ENCODE measurements around the gene SKIDA1. TPM values are rescaled to one million over a fixed set of nuclear protein-coding genes. Genes with fewer than 3 reads are reported as not detected.
A peak's percentile ranks its signal among the peaks of the same experiment; 100 is the strongest.
"Not testable (repeated sequence)": the region's sequence is repeated elsewhere in the genome, so short reads cannot be mapped to it uniquely, and the experiment has no call there.

The SKIDA1 gene
- under 1 TPM; 0.26 to 0.29 TPM for total RNA-seq

- Mint-ChIP-seq H3K27ac (peak within 1 kb of the TSS; percentile 96), H3K27me3 (peaks cover 31% of the 10 kb centered on the region), H3K4me3 (peak within 1 kb of the TSS; percentile 84), H3K4me1 (peaks cover 27% of the 10 kb centered on the region), H3K36me3 (no peaks in the 10 kb centered on the region), H3K9me3 (ENCODE audit: low read depth) (no peaks in the 10 kb centered on the region)
- DNase-seq (peak; percentile 77), ATAC-seq (peak; percentile 78)
- CTCF ChIA-PET: interaction anchor here (1.0 to 1.5 kb wide), 4 partner anchors 9 to 907 kb away, joined by 3 to 4 read pairs (median 3); no protein-coding TSS in a partner anchor
Observed at GRCh38 chr10:21525367-21526187, at the start of gene SKIDA1. Gene SKIDA1, minus strand, starts transcription at chr10:21525682. Its CDS starts 7,860 bp downstream, at chr10:21517822.

GRCh38 chr10:21574514-21574913, 49.0 kb upstream of the SKIDA1 start:
- Mint-ChIP-seq H3K36me3 (peaks cover 45% of the 10 kb centered on the region), H3K4me1 (peaks cover 36% of the 10 kb centered on the region)
- CTCF ChIA-PET: interaction anchor here (1.3 kb wide), 1 partner anchor 13 kb away, joined by 3 read pairs; no protein-coding TSS in a partner anchor
- not testable (repeated sequence) for ATAC-seq; H3K9me3 Mint-ChIP-seq (ENCODE audit: low read depth); H3K4me3 Mint-ChIP-seq; DNase-seq; H3K27ac Mint-ChIP-seq; H3K27me3 Mint-ChIP-seq

DNA sequence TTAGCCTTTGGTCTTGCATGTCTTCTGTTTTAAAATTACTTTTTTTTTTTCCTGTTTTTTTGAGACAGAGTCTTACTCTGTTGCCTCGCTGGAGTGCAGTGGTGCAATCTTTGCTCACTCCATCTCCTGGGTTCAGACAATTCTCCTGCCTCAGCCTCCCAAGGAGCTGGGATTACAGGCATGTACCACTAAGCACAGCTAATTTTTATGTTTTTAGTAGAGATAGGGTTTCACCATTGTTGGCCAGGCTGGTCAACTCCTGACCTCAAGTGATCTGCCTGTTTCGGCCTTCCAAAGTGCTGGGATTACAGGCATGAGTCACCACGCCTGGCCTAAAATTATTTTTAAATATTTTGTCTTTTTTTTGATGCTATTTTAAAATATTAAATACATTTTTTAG, 47.1 kb upstream of the SKIDA1 start:
- Mint-ChIP-seq H3K36me3 (peaks cover 45% of the 10 kb centered on the region), H3K27me3 (no peaks in the 10 kb centered on the region), H3K9me3 (ENCODE audit: low read depth) (peaks cover 2% of the 10 kb centered on the region), H3K27ac (no peak overlapping the region), H3K4me3 (no peak overlapping the region), H3K4me1 (peaks cover 31% of the 10 kb centered on the region)
- DNase-seq (no peak), ATAC-seq (no peak)
- CTCF ChIA-PET: no interaction called here

GRCh38 chr10:21570761-21571521, 45.5 kb upstream of the SKIDA1 start:
- peaks cover 2% of the 10 kb centered on the region for H3K9me3 Mint-ChIP-seq (ENCODE audit: low read depth)
- H3K4me1 Mint-ChIP-seq: peaks cover 35% of the 10 kb centered on the region
- ATAC-seq (no peak), DNase-seq (no peak)
- H3K27ac Mint-ChIP-seq: peak overlapping the region; percentile 29
- H3K27me3 Mint-ChIP-seq: no peaks in the 10 kb centered on the region
- H3K36me3 Mint-ChIP-seq: peaks cover 45% of the 10 kb centered on the region
- CTCF ChIA-PET: interaction anchor here (0.9 kb wide), 1 partner anchor 160 kb away, joined by 3 read pairs; no protein-coding TSS in a partner anchor
- no peak overlapping the region for H3K4me3 Mint-ChIP-seq

GRCh38 chr10:21558984-21559383, 33.5 kb upstream of the SKIDA1 start:
- Mint-ChIP-seq H3K27ac (peak overlapping the region; percentile 35), H3K36me3 (peaks cover 49% of the 10 kb centered on the region)
- H3K27me3 Mint-ChIP-seq; H3K4me1 Mint-ChIP-seq; CTCF ChIA-PET; H3K4me3 Mint-ChIP-seq; ATAC-seq; H3K9me3 Mint-ChIP-seq (ENCODE audit: low read depth); DNase-seq: not testable (repeated sequence)

DNA sequence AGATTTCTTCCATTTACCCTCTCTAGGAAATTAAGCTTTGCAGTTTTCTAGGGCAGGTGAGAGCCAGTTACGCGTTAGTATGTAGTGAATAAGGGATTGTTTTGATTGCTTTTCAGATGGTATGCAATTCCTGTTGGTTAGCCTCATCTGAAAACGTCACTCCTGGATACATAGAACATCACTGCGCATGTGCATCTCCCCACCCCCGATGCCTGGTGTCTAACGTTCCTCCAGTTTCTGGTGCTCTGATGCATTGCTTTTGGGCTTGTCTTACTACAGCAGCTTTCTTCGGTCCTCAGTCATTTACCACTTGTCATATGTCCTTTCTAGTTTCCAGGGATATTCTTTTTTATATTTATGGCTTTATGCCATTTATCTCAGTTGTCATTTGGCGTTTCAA, 31.0 kb upstream of the SKIDA1 start:
- DNase-seq (no peak), ATAC-seq (no peak)
- Mint-ChIP-seq H3K27ac (no peak overlapping the region), H3K9me3 (ENCODE audit: low read depth) (no peaks in the 10 kb centered on the region), H3K27me3 (no peaks in the 10 kb centered on the region), H3K4me1 (peaks cover 2% of the 10 kb centered on the region), H3K36me3 (peaks cover 55% of the 10 kb centered on the region), H3K4me3 (no peak overlapping the region)
- CTCF ChIA-PET: no interaction called here

GRCh38 chr10:21552638-21553037, 27.2 kb upstream of the SKIDA1 start:
- H3K27ac Mint-ChIP-seq: no peak overlapping the region
- CTCF ChIA-PET: interaction anchor here (1.2 kb wide), 1 partner anchor 20 kb away, joined by 3 read pairs; no protein-coding TSS in a partner anchor
- no peaks in the 10 kb centered on the region for H3K9me3 Mint-ChIP-seq (ENCODE audit: low read depth)
- no peak for DNase-seq
- H3K4me3 Mint-ChIP-seq: no peak overlapping the region
- no peaks in the 10 kb centered on the region for H3K27me3 Mint-ChIP-seq
- peaks cover 49% of the 10 kb centered on the region for H3K36me3 Mint-ChIP-seq
- ATAC-seq: no peak
- peaks cover 2% of the 10 kb centered on the region for H3K4me1 Mint-ChIP-seq

DNA sequence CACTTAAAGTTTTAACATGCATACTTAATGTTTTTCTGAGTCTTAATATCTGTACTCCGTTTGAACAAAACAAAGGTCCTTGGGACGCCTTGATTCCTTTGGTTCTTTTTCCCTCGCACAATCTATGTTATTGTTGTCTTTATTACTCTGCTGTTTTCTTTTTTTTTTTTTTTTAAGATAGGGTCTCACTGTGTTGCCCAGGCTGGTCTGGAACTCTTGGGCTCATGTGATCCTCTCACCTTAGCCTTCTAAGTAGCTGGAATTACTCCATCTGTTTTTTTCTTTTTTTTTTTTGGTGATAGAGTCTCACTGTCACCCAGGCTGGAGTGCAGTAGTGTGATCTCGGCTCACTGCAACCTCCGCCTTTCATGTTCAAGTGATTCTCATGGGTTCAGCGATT, 21.8 kb upstream of the SKIDA1 start:
- CTCF ChIA-PET: no interaction called here
- H3K27me3 Mint-ChIP-seq: no peaks in the 10 kb centered on the region
- H3K4me3 Mint-ChIP-seq: no peak overlapping the region
- DNase-seq (no peak), ATAC-seq (no peak)
- H3K27ac Mint-ChIP-seq: no peak overlapping the region
- H3K4me1 Mint-ChIP-seq: peaks cover 5% of the 10 kb centered on the region
- peaks cover 53% of the 10 kb centered on the region for H3K36me3 Mint-ChIP-seq
- H3K9me3 Mint-ChIP-seq (ENCODE audit: low read depth): no peaks in the 10 kb centered on the region

DNA sequence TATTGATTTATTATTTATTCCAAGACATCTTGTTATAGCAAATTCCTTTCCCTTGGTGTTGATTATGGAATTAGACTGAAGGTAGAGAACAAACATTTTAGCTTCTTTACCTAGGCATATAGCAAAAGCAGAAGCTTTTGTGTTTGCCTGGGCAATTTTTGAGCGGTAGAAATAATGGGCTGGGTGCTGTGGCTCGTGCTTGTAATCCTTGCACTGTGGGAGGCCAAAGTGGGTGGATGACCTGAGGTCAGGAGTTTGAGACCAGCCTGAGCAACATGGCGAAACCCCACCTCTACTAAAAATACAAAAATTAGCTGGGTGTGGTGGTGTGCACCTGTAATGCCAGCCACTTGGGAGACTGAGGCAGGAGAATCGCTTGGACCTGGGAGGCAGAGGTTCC, 15.2 kb upstream of the SKIDA1 start:
- ATAC-seq; H3K4me3 Mint-ChIP-seq; DNase-seq; H3K27ac Mint-ChIP-seq; H3K27me3 Mint-ChIP-seq; H3K9me3 Mint-ChIP-seq (ENCODE audit: low read depth): not testable (repeated sequence)
- H3K36me3 Mint-ChIP-seq: peaks cover 52% of the 10 kb centered on the region
- CTCF ChIA-PET: interaction anchor here (1.3 kb wide), 1 partner anchor 9 kb away, joined by 3 read pairs; no protein-coding TSS in a partner anchor
- H3K4me1 Mint-ChIP-seq: peaks cover 11% of the 10 kb centered on the region

- H3K9me3 Mint-ChIP-seq (ENCODE audit: low read depth): no peaks in the 10 kb centered on the region
- CTCF ChIA-PET: interaction anchor here (2.2 kb wide), 1 partner anchor 14 kb away, joined by 6 read pairs; no protein-coding TSS in a partner anchor
- DNase-seq (no peak), ATAC-seq (no peak)
- H3K4me1 Mint-ChIP-seq: peaks cover 21% of the 10 kb centered on the region
- H3K36me3 Mint-ChIP-seq: peaks cover 30% of the 10 kb centered on the region
- H3K4me3 Mint-ChIP-seq: no peak overlapping the region
- H3K27me3 Mint-ChIP-seq: no peaks in the 10 kb centered on the region
- H3K27ac Mint-ChIP-seq: peak overlapping the region; percentile 34
Observed at GRCh38 chr10:21536874-21537273, 11.4 kb upstream of the SKIDA1 start.

DNA sequence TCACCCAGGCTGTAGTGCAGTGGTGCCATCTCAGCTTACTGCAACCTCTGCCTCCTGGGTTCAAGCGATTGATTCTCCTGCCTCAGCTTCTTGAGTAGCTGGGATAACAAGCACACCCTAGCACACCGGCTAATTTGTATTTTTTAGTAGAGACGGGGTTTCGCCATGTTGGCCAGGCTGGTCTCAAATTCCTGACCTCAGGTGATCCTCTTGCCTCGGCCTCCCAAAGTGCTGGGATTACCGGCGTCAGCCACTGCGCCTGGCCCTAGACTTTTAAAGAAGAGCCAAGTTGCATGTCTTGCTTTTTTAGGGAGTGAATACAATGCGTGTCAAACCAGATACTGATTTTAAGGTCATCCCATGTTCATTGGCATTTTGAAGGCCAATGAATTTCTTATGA, 10.5 kb upstream of the SKIDA1 start:
- ATAC-seq; H3K27ac Mint-ChIP-seq; H3K27me3 Mint-ChIP-seq; DNase-seq; CTCF ChIA-PET; H3K9me3 Mint-ChIP-seq (ENCODE audit: low read depth); H3K4me3 Mint-ChIP-seq: not testable (repeated sequence)
- Mint-ChIP-seq H3K36me3 (peaks cover 24% of the 10 kb centered on the region), H3K4me1 (peaks cover 21% of the 10 kb centered on the region)

DNA sequence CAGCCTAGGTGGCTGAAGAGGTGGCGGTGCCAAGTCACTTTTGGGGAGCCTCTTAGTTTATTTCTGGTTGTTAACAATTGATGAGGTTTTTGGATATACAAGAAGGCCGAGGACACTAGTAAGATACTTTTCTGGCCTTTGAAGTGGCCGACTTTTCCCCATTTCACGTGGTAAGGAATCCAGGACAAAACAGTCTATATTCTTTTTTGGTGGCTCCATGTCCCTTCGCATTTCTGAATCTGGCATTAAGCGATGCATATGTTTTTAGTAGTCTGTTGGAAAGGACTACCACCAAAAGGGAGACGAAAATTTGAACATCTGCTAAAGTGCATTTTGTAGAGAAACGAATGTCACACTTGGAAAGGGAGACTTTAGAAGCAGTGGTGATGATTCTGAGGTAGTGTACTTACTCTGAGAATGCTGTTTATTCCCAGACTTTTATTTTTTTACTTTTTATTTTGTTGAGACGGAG, 10.0 kb upstream of the SKIDA1 start:
- H3K27me3 Mint-ChIP-seq: no peaks in the 10 kb centered on the region
- CTCF ChIA-PET: no interaction called here
- H3K27ac Mint-ChIP-seq: peak overlapping the region; percentile 81
- ATAC-seq: no peak
- DNase-seq: no peak
- no peaks in the 10 kb centered on the region for H3K9me3 Mint-ChIP-seq (ENCODE audit: low read depth)
- H3K4me3 Mint-ChIP-seq: peak overlapping the region; percentile 71
- H3K36me3 Mint-ChIP-seq: peaks cover 21% of the 10 kb centered on the region
- peaks cover 23% of the 10 kb centered on the region for H3K4me1 Mint-ChIP-seq
